HEK293 (cell line): Measurements from ENCODE around the gene ERLEC1.

Experiments
- CTCF ChIA-PET: fragments of 350-600 bp; formaldehyde crosslinking; extraction: SDS; loops from one replicate; lab custom pipeline; 2021; ENCODE audit warnings: antibody characterized with exemption; lab: Yijun Ruan, JAX
- POLR2A ChIA-PET: fragments of 300-600 bp; formaldehyde crosslinking; extraction: SDS; loops from one replicate; lab custom pipeline; 2020; ENCODE audit warnings: antibody characterized with exemption, inconsistent platforms; lab: Yijun Ruan, JAX
- H3K27ac ChIP-seq: fragments of 200-500 bp; sonication (Bioruptor generic); 2 replicates; pipeline ENCODE4 v1.5.1; 2014; ENCODE audit warnings: low read depth, low read length, control low read depth, inconsistent platforms; ENCODE audit errors: extremely low read depth
- H3K36me3 ChIP-seq, 2 experiments: fragments of 200-500 bp in 1 of 2; sonication (Bioruptor generic) in 1 of 2; 1 replicate in 1 of 2; 2 replicates in 1 of 2; pipeline ENCODE4 v1.5.1; 2014 to 2017; ENCODE audit warnings: inconsistent platforms in 2 of 2, low read length in 2 of 2; ENCODE audit not compliant: control insufficient read depth in 2 of 2, insufficient read depth in 1 of 2
- H3K4me1 ChIP-seq: fragments of 200-500 bp; sonication (Bioruptor generic); 2 replicates; pipeline ENCODE4 v1.5.1; 2014; ENCODE audit warnings: mild to moderate bottlenecking, low read length, inconsistent platforms; ENCODE audit not compliant: control insufficient read depth, insufficient read depth
- H3K4me3 ChIP-seq: 2 replicates; pipeline ENCODE4 v1.5.1; 2011; ENCODE audit warnings: low read depth, mild to moderate bottlenecking, control low read depth, low read length, moderate library complexity
- H3K9me3 ChIP-seq: fragments of 200-500 bp; sonication (Bioruptor generic); 2 replicates; pipeline ENCODE4 v1.5.1; 2014; ENCODE audit warnings: low read depth, low read length, inconsistent platforms; ENCODE audit not compliant: control insufficient read depth, insufficient read depth
- BCL11B ChIP-seq: fragments of 450-650 bp; formaldehyde crosslinking; IDR thresholded peaks from 2 replicates; pipeline ENCODE4 v1.5.1; 2016; ENCODE audit warnings: low read depth, missing biosample characterization, missing genetic modification characterization
- FEZF1 ChIP-seq: fragments of 450-650 bp; formaldehyde crosslinking; IDR thresholded peaks from 2 replicates; pipeline ENCODE4 v1.5.1; 2016; ENCODE audit warnings: missing biosample characterization, missing genetic modification characterization
- GFI1B ChIP-seq: fragments of 450-650 bp; formaldehyde crosslinking; IDR thresholded peaks from 2 replicates; pipeline ENCODE4 v1.5.1; 2016; ENCODE audit warnings: missing biosample characterization, missing genetic modification characterization
- GLI2 ChIP-seq: fragments of 450-650 bp; formaldehyde crosslinking; IDR thresholded peaks from 2 replicates; pipeline ENCODE4; 2017; ENCODE audit warnings: missing biosample characterization, missing genetic modification characterization, low read depth, borderline replicate concordance
- HOXD13 ChIP-seq: sonication (generic); formaldehyde crosslinking; IDR thresholded peaks from 2 replicates; pipeline ENCODE4 v1.8.0; 2022; ENCODE audit warnings: missing genetic modification reagents, borderline replicate concordance
- KLF16 ChIP-seq: fragments of 450-650 bp; formaldehyde crosslinking; IDR thresholded peaks from 2 replicates; pipeline ENCODE4 v1.5.1; 2017; ENCODE audit warnings: missing biosample characterization, missing genetic modification characterization
- OVOL3 ChIP-seq: fragments of 450-650 bp; formaldehyde crosslinking; IDR thresholded peaks from 2 replicates; pipeline ENCODE4 v1.5.1; 2016; ENCODE audit warnings: missing biosample characterization, missing genetic modification characterization
- PRDM10 ChIP-seq: fragments of 450-650 bp; formaldehyde crosslinking; IDR thresholded peaks from 2 replicates; pipeline ENCODE4 v1.5.1; 2016; ENCODE audit warnings: missing biosample characterization, missing genetic modification characterization
- SALL2 ChIP-seq: fragments of 450-650 bp; formaldehyde crosslinking; IDR thresholded peaks from 2 replicates; pipeline ENCODE4 v1.5.0; 2017; ENCODE audit warnings: missing biosample characterization, mild to moderate bottlenecking, missing genetic modification characterization, borderline replicate concordance
- ZBTB8A ChIP-seq: fragments of 450-650 bp; formaldehyde crosslinking; IDR thresholded peaks from 2 replicates; pipeline ENCODE4 v1.5.1; 2016; ENCODE audit warnings: missing biosample characterization, missing genetic modification characterization
- ZFP37 ChIP-seq: fragments of 450-650 bp; formaldehyde crosslinking; IDR thresholded peaks from 2 replicates; pipeline ENCODE4 v1.5.1; 2016; ENCODE audit warnings: missing biosample characterization, missing genetic modification characterization
- ZFP69B ChIP-seq: fragments of 450-650 bp; formaldehyde crosslinking; IDR thresholded peaks from 2 replicates; pipeline ENCODE4 v1.5.1; 2016; ENCODE audit warnings: missing biosample characterization, missing genetic modification characterization
- ZNF140 ChIP-seq: fragments of 450-650 bp; formaldehyde crosslinking; IDR thresholded peaks from 2 replicates; pipeline ENCODE4 v1.5.1; 2016; ENCODE audit warnings: missing biosample characterization, missing genetic modification characterization
- ZNF202 ChIP-seq: fragments of 450-650 bp; formaldehyde crosslinking; IDR thresholded peaks from 2 replicates; pipeline ENCODE4 v1.5.1; 2016; ENCODE audit warnings: missing biosample characterization, missing genetic modification characterization, borderline replicate concordance
- ZNF221 ChIP-seq: fragments of 450-650 bp; formaldehyde crosslinking; IDR thresholded peaks from 2 replicates; pipeline ENCODE4 v1.5.1; 2017; ENCODE audit warnings: missing biosample characterization, missing genetic modification characterization, borderline replicate concordance
- ZNF324 ChIP-seq: fragments of 450-650 bp; formaldehyde crosslinking; IDR thresholded peaks from 2 replicates; pipeline ENCODE4 v1.5.1; 2016; ENCODE audit warnings: missing biosample characterization, missing genetic modification characterization
- ZNF335 ChIP-seq: fragments of 450-650 bp; formaldehyde crosslinking; conservative IDR thresholded peaks from 2 replicates; pipeline ENCODE4 v1.5.1; 2016; ENCODE audit warnings: missing biosample characterization, missing genetic modification characterization
- ZNF391 ChIP-seq: fragments of 450-650 bp; formaldehyde crosslinking; IDR thresholded peaks from 2 replicates; pipeline ENCODE4 v1.5.1; 2016; ENCODE audit warnings: low read depth, missing biosample characterization, missing genetic modification characterization, borderline replicate concordance
- ZNF514 ChIP-seq: fragments of 450-650 bp; formaldehyde crosslinking; IDR thresholded peaks from 2 replicates; pipeline ENCODE4 v1.5.1; 2016; ENCODE audit warnings: missing biosample characterization, missing genetic modification characterization
- ZNF549 ChIP-seq: fragments of 450-650 bp; IDR thresholded peaks from 2 replicates; pipeline ENCODE4 v1.5.1; 2018; ENCODE audit warnings: missing biosample characterization, missing genetic modification characterization, mild to moderate bottlenecking, inconsistent platforms, moderate library complexity
- ZNF747 ChIP-seq: fragments of 450-650 bp; formaldehyde crosslinking; IDR thresholded peaks from 2 replicates; pipeline ENCODE4 v1.5.1; 2016; ENCODE audit warnings: missing biosample characterization, missing genetic modification characterization
- ZNF76 ChIP-seq: fragments of 450-650 bp; formaldehyde crosslinking; IDR thresholded peaks from 2 replicates; pipeline ENCODE4; 2016; ENCODE audit warnings: low read depth, missing biosample characterization, missing genetic modification characterization, borderline replicate concordance
- ZNF785 ChIP-seq: fragments of 450-650 bp; formaldehyde crosslinking; IDR thresholded peaks from 2 replicates; pipeline ENCODE4 v1.5.1; 2016; ENCODE audit warnings: missing biosample characterization, missing genetic modification characterization
- ZSCAN18 ChIP-seq: fragments of 450-650 bp; formaldehyde crosslinking; IDR thresholded peaks from 2 replicates; pipeline ENCODE4 v1.5.1; 2016; ENCODE audit warnings: missing biosample characterization, missing genetic modification characterization
- TF ChIP-seq, protein P1 (sequence below): fragments of 450-650 bp; formaldehyde crosslinking; IDR thresholded peaks from 2 replicates; pipeline ENCODE4 v1.5.1; 2017; ENCODE audit warnings: missing biosample characterization, missing genetic modification characterization
- TF ChIP-seq, protein P2 (sequence below): fragments of 450-650 bp; formaldehyde crosslinking; IDR thresholded peaks from 2 replicates; pipeline ENCODE4 v1.5.1; 2017; ENCODE audit warnings: missing biosample characterization, missing genetic modification characterization
- TF ChIP-seq, protein P3 (sequence below): fragments of 450-650 bp; formaldehyde crosslinking; IDR thresholded peaks from 2 replicates; pipeline ENCODE4 v1.5.1; 2016; ENCODE audit warnings: missing biosample characterization, missing genetic modification characterization

Gene ERLEC1

GRCh38 chr2:53852532-53852931 lies 65.7 kb downstream of the ERLEC1 start:
- CTCF ChIA-PET, result no interaction called here
- TF ChIP-seq ZNF202 (tag by site-specific recombination), result no peak
- TF ChIP-seq ZFP69B (tag by site-specific recombination), result no peak
- TF ChIP-seq OVOL3, result no peak
- TF ChIP-seq ZNF391, result no peak
- TF ChIP-seq ZNF140 (tag by site-specific recombination), result no peak
- no peak for TF ChIP-seq GFI1B (tag by site-specific recombination)
- no peak for TF ChIP-seq ZFP37 (tag by site-specific recombination)
- no peak for TF ChIP-seq GLI2 (tag by site-specific recombination)
- no peak for TF ChIP-seq ZNF335 (tag by site-specific recombination)
- TF ChIP-seq ZNF549 (tag by site-specific recombination), result no peak
- TF ChIP-seq BCL11B, result no peak
- TF ChIP-seq ZNF747 (tag by site-specific recombination), result no peak
- no peak for TF ChIP-seq PRDM10 (tag by site-specific recombination)
- TF ChIP-seq ZNF324, result no peak
- no peak for TF ChIP-seq ZBTB8A (tag by site-specific recombination)
- no peak for TF ChIP-seq ZSCAN18
- TF ChIP-seq ZNF76, result no peak
- TF ChIP-seq ZNF514 (tag by site-specific recombination), result no peak
- TF ChIP-seq HOXD13 (CRISPR knock-in tag), result no peak
- TF ChIP-seq ZNF785 (tag by site-specific recombination), result no peak
- no peak overlapping the region for H3K27ac ChIP-seq
- POLR2A ChIA-PET, result interaction anchor here (0.6 kb wide), 1 partner anchor 13 kb away, joined by 3 read pairs; no protein-coding TSS in a partner anchor
- no peak overlapping the region for H3K4me3 ChIP-seq
- peaks cover 0 to 21% of the 10 kb centered on the region in 2 experiments; a peak in 2 of 3 replicates for H3K36me3 ChIP-seq
- no peaks in the 10 kb centered on the region for H3K9me3 ChIP-seq
- H3K4me1 ChIP-seq, result no peaks in the 10 kb centered on the region

DNA sequence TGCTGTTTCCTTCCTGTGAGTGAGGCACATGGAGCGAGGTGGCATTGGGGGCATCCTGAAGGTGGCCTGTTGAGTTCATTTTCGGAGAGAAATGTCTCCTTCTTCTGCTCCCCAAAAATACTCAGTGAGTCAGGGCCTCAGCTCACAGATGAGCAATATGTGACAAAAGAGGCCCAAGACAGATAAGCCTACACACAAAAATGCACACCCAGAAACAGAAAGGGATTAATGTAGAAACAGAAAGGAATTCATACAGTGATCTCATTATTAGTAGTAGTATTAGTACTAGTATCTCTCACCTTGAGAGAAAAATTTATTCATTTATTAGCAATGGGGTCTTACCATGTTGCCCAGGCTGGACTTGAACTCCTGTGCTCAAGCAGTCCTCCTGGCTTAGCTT lies 67.8 kb downstream of the ERLEC1 start:
- no peaks in the 10 kb centered on the region for H3K4me1 ChIP-seq
- no peak overlapping the region for H3K27ac ChIP-seq
- no peak overlapping the region for H3K4me3 ChIP-seq
- peaks cover 0 to 21% of the 10 kb centered on the region in 2 experiments; a peak in 2 of 3 replicates for H3K36me3 ChIP-seq
- ChIA-PET CTCF (no interaction called here), POLR2A (no interaction called here)
- no peaks in the 10 kb centered on the region for H3K9me3 ChIP-seq
- TF ChIP-seq FEZF1 (tag by site-specific recombination) (no peak), KLF16 (tag by site-specific recombination) (no peak), ZNF221 (tag by site-specific recombination) (no peak), OVOL3 (no peak), SALL2 (tag by site-specific recombination) (no peak)
- TF ChIP-seq, protein P1, sequence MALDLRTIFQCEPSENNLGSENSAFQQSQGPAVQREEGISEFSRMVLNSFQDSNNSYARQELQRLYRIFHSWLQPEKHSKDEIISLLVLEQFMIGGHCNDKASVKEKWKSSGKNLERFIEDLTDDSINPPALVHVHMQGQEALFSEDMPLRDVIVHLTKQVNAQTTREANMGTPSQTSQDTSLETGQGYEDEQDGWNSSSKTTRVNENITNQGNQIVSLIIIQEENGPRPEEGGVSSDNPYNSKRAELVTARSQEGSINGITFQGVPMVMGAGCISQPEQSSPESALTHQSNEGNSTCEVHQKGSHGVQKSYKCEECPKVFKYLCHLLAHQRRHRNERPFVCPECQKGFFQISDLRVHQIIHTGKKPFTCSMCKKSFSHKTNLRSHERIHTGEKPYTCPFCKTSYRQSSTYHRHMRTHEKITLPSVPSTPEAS (tag by site-specific recombination), result no peak
- TF ChIP-seq, protein P2, sequence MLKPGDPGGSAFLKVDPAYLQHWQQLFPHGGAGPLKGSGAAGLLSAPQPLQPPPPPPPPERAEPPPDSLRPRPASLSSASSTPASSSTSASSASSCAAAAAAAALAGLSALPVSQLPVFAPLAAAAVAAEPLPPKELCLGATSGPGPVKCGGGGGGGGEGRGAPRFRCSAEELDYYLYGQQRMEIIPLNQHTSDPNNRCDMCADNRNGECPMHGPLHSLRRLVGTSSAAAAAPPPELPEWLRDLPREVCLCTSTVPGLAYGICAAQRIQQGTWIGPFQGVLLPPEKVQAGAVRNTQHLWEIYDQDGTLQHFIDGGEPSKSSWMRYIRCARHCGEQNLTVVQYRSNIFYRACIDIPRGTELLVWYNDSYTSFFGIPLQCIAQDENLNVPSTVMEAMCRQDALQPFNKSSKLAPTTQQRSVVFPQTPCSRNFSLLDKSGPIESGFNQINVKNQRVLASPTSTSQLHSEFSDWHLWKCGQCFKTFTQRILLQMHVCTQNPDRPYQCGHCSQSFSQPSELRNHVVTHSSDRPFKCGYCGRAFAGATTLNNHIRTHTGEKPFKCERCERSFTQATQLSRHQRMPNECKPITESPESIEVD, result no peak
- TF ChIP-seq, protein P3, sequence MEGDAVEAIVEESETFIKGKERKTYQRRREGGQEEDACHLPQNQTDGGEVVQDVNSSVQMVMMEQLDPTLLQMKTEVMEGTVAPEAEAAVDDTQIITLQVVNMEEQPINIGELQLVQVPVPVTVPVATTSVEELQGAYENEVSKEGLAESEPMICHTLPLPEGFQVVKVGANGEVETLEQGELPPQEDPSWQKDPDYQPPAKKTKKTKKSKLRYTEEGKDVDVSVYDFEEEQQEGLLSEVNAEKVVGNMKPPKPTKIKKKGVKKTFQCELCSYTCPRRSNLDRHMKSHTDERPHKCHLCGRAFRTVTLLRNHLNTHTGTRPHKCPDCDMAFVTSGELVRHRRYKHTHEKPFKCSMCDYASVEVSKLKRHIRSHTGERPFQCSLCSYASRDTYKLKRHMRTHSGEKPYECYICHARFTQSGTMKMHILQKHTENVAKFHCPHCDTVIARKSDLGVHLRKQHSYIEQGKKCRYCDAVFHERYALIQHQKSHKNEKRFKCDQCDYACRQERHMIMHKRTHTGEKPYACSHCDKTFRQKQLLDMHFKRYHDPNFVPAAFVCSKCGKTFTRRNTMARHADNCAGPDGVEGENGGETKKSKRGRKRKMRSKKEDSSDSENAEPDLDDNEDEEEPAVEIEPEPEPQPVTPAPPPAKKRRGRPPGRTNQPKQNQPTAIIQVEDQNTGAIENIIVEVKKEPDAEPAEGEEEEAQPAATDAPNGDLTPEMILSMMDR (tag by site-specific recombination), result no peak
